ENCODE data around the gene SLC7A4.
"Not testable (repeated sequence)": the region's sequence is repeated elsewhere in the genome, so short reads cannot be mapped to it uniquely, and the experiment has no call there.

Gene SLC7A4

GRCh38 chr22:21042978-21043859, 10.9 kb upstream of the SLC7A4 start:
- no peak for DNase-seq (ENCODE audit: low spot score)

- no peak for DNase-seq (ENCODE audit: low spot score)
These were observed 9.6 kb upstream of the SLC7A4 start for GRCh38 chr22:21041937-21042336.

GRCh38 chr22:21039158-21039557, 6.8 kb upstream of the SLC7A4 start:
- DNase-seq (ENCODE audit: low spot score) = not testable (repeated sequence)

GRCh38 chr22:21038405-21038804, 6.0 kb upstream of the SLC7A4 start:
- no peak for DNase-seq (ENCODE audit: low spot score)

GRCh38 chr22:21034989-21035388, 2.6 kb upstream of the SLC7A4 start:
- no peak for DNase-seq (ENCODE audit: low spot score)

GRCh38 chr22:21033895-21034294, 1.5 kb upstream of the SLC7A4 start:
- no peak for DNase-seq (ENCODE audit: low spot score)

- no peak for DNase-seq (ENCODE audit: low spot score)
These were observed 717 bp upstream of the SLC7A4 start for GRCh38 chr22:21032868-21033688.

GRCh38 chr22:21031545-21032036, 770 bp downstream of the SLC7A4 start:
- DNase-seq (ENCODE audit: low spot score) = no peak

GRCh38 chr22:21030621-21031544, 1.5 kb downstream of the SLC7A4 start:
- DNase-seq (ENCODE audit: low spot score) = no peak

GRCh38 chr22:21030032-21030431, 2.3 kb downstream of the SLC7A4 start:
- DNase-seq (ENCODE audit: low spot score) = no peak

GRCh38 chr22:21029486-21030025, 2.8 kb downstream of the SLC7A4 start:
- no peak for DNase-seq (ENCODE audit: low spot score)

GRCh38 chr22:21028277-21029251, 3.8 kb downstream of the SLC7A4 start:
- DNase-seq (ENCODE audit: low spot score) = no peak

GRCh38 chr22:21026783-21027692, 5.3 kb downstream of the SLC7A4 start:
- DNase-seq (ENCODE audit: low spot score) = peak; percentile 55

GRCh38 chr22:21025763-21026755, 6.3 kb downstream of the SLC7A4 start:
- no peak for DNase-seq (ENCODE audit: low spot score)

- no peak for DNase-seq (ENCODE audit: low spot score)
These were observed 7.1 kb downstream of the SLC7A4 start for GRCh38 chr22:21025266-21025665.

GRCh38 chr22:21022955-21023614, 9.3 kb downstream of the SLC7A4 start:
- no peak for DNase-seq (ENCODE audit: low spot score)

GRCh38 chr22:21022507-21022906, 9.9 kb downstream of the SLC7A4 start:
- no peak for DNase-seq (ENCODE audit: low spot score)

Data from hepatic stellate cell (primary cell).